Stimulated activated CD8-positive, alpha-beta memory T cell treated with anti-CD3 and anti-CD28 coated beads, Interleukin-15, amount 100 ng/mL, for 4 hours (primary cell): ENCODE measurements around the gene PTPRM.

Source experiments
- DNase-seq, 2 donors: peaks; one replicate each; pipeline ENCODE4 v3.0.0-alpha.2; 2020; ENCODE audit warnings: low read depth in 2 of 2

The PTPRM gene

GRCh38 chr18:7626922-7627440 is 59.9 kb downstream of the PTPRM start:
- DNase-seq, result no peak

- DNase-seq, result no peak
Observed at GRCh38 chr18:7629416-7629815, 62.3 kb downstream of the PTPRM start.

GRCh38 chr18:7630731-7631442 is 63.8 kb downstream of the PTPRM start:
- DNase-seq, result no peak

- DNase-seq, result no peak
Observed at GRCh38 chr18:7632152-7633098, 65.3 kb downstream of the PTPRM start.

- no peak for DNase-seq
Observed at GRCh38 chr18:7633171-7633570, 66.1 kb downstream of the PTPRM start.

GRCh38 chr18:7635948-7636347 is 68.8 kb downstream of the PTPRM start:
- no peak for DNase-seq

- DNase-seq, result no peak
Observed at GRCh38 chr18:7637269-7637668, 70.2 kb downstream of the PTPRM start.

GRCh38 chr18:7638321-7638720 is 71.2 kb downstream of the PTPRM start:
- no peak for DNase-seq

GRCh38 chr18:7641813-7642212 is 74.7 kb downstream of the PTPRM start:
- no peak for DNase-seq

GRCh38 chr18:7642331-7642890 is 75.3 kb downstream of the PTPRM start:
- no peak for DNase-seq

GRCh38 chr18:7645756-7646155 is 78.6 kb downstream of the PTPRM start:
- DNase-seq, result no peak

- no peak for DNase-seq
Observed at GRCh38 chr18:7646174-7646886, 79.2 kb downstream of the PTPRM start.

GRCh38 chr18:7647500-7647899 is 80.4 kb downstream of the PTPRM start:
- DNase-seq, result no peak

- DNase-seq, result no peak
Observed at GRCh38 chr18:7657050-7657449, 89.9 kb downstream of the PTPRM start.

GRCh38 chr18:7657937-7658336 is 90.8 kb downstream of the PTPRM start:
- DNase-seq, result no peak

- no peak for DNase-seq
Observed at GRCh38 chr18:7658701-7659100, 91.6 kb downstream of the PTPRM start.

- no peak for DNase-seq
Observed at GRCh38 chr18:7661207-7661606, 94.1 kb downstream of the PTPRM start.

GRCh38 chr18:7662866-7663265 is 95.8 kb downstream of the PTPRM start:
- DNase-seq, result no peak

- no peak for DNase-seq
Observed at GRCh38 chr18:7663366-7664312, 96.5 kb downstream of the PTPRM start.

GRCh38 chr18:7666195-7666776 is 99.2 kb downstream of the PTPRM start:
- DNase-seq, result no peak
